DMS153 treated with DMSO at 0.1 percent for 48 hours (cell line): ENCODE data around the gene FAM20C.
"Not testable (repeated sequence)": the region's sequence is repeated elsewhere in the genome, so short reads cannot be mapped to it uniquely, and the experiment has no call there.

Source experiments
- DNase-seq: peaks from one replicate; lab custom pipeline; 2025; ENCODE audit not compliant: unreplicated experiment; lab: John Stamatoyannopoulos, UW

FAM20C gene

DNA sequence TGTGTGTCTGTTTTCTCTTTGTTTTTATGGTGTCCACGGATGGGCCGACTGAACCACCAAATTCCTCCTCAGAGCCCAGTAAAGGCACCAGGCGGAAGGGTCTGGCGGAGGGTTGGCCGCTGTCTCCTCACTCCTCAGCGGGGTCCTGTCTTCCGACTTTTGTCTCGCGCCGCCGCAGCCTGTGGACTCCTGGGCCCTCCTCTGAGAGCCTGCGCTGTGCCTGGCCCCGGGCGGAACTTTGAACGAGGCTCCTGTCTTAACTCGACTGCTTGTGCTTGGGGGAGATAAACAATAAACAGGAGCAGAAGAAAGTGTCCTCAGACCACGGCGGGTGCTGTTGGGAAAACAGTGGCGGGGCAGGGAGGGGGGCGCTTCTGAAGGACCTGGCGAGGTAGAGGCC lies 2.2 kb upstream of the FAM20C start:
- DNase-seq: no peak

DNA sequence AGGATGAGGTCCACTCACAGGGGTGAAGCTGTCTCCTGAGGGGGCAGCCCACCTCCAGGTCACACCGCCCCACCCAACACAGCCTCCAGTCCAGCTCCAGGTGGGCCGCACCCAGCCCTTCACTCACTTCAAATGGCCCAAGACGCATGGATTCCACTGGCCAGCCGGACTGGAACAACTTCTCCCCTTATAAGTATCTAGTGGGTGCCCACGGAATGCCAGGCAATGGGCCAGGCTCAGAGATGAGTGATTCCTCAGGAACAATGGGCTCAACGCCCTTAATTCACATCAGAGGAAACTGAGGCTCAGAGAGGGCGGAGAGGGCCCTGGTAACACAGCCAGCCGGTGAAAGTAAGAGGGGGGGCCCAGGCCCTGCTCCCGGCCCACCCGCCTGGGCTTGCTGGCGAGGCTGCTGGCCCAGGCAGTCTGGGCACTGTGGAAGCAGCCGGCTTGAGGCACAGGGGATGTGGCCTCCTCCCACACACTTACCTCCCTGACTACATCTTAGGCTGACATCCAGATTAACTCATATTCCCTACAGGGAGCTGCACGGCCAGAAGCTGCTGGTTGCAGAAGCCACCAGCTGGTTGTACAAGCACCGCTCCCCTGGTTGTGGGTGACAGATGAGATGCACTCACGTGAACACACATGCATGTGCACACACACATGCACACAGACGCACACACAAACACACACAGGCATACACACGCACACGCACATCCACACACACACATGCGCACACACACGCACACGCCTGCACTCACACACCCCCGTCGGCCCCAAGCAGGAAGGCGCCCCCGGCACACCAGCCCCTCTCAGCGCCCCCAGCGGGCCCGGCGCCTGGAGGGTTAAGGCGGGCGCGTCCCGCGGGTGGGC lies 1.0 kb upstream of the FAM20C start:
- DNase-seq: no peak

DNA sequence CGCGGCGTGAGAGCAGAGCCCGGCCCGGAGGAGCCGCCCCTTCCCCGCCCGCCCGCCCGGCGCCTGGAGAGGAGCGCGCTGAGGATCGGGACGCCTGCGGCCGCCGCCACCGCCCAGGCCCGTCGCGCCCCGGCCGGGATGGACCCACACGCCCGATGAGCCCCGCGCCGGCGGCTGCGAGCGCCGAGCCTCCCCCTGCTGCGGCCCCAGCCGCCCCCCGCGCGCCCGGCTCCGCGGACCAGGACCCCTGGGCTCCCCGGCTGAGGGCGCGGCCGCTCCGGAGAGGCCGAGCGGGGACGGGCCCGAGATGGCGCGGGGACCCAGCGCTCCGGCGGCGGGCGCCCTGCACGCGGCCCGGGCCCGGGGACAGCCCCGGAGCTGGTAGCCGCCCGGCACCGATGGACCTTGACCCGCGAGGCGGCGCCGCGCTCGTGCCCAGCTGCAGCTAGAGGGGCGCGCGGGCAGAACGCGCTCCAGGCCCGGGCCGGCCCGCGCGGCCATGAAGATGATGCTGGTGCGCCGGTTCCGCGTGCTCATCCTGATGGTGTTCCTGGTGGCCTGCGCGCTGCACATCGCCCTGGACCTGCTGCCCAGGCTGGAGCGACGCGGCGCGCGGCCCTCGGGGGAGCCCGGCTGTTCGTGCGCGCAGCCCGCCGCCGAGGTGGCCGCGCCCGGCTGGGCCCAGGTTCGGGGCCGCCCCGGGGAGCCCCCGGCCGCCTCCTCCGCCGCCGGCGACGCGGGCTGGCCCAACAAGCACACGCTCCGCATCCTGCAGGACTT lies 520 bp downstream of the FAM20C start:
- no peak for DNase-seq

DNA sequence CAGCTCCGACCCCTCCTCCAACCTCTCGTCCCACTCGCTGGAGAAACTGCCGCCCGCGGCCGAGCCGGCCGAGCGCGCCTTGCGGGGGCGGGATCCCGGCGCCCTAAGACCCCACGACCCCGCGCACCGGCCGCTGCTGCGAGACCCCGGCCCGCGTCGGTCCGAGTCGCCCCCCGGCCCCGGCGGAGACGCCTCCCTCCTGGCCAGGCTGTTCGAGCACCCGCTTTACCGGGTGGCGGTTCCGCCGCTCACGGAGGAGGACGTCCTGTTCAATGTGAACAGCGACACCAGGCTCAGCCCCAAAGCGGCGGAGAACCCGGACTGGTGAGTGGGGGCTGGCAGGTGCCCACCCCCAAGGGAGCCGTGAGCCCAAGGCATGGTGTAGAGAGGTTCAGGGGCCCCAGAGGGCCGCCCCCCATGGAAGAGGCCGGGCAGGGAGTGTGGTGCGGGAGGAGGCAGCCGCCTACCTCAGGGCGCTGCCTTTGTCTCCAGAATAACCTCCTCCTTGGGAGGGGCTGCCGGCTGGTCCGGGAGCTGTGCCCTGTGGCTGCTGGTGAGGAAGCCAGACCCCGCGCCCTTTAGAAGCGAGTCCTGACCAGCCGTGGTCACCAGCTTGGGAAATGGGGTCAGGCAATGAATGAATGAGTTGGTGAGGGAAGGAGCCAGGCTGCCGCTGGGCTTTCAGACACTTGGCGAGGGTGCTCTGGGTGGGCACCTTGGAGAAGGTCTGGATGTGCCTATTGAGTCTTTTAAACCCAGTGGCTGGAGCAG lies 1.3 kb downstream of the FAM20C start:
- DNase-seq: no peak

DNA sequence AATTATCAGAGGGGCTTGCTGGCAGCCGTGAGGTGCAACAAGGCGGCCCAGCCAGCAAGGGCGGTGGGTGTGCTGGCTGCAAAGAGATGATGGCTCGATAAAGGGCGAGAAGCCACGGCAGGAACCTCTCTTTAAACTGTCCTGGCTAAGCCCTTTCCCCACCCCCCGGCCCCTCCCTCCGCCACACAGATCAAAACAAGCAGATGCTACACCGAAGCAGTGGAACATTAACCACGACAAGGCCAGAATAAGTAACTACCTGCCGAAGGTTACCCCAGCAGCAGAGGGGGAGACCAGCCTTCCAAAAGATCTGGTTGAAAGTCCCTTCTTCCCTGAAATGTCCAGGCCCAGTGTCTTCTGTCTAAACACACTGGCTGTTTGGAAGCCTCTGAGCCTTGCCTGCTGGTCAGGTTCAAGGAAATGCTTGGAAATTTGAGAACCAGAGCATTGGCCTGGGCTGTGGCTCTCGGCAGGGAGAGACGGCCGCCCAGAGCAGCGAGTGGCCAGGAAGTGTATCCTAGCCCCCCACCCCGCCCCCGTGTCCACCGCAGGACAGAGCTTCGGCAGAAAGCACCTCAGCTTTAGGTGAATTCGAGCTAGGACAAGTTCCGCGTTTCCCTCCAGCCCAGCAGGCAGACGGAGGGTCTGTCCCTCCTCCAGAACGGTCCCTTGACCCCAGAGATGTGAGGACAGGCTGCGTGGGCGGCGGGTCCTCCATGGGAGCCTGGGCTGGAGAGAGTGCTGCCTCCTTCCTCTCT lies 2.1 kb downstream of the FAM20C start:
- no peak for DNase-seq

DNA sequence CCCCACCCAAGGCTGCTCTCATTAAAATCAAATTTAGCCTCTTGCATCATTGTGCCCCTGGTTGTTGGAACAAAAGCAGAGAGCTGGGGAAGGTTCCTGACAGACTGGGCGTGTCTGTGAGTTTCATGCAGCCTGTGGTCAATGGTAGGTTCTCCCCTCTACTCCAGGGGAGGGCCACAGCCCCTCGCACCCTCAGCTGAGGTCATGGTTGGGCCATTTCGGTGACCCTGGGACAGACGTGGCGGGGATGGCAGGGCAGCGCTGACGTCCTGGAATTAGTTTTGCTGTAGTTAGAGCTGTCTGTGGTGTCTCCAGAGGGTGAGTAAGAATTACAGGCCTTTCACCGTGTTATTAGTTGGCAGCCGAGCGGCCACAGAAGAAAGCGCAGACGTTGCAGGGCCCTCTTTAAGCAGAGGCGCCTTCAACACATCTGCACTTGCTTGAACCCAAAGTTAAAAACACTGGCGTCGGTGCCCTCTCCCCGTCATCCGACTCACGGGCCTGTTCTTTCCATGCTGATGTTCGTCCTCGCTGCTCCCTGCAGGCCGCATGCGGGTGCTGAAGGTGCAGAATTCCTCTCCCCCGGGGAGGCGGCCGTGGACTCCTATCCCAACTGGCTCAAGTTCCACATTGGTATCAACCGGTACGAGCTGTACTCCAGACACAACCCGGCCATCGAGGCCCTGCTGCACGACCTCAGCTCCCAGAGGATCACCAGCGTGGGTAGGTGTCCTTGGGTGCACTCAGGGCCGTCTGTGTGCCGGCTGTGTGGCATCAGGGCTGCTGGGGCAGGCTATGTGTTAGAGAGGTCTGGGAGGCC lies 2.8 kb downstream of the FAM20C start:
- DNase-seq: no peak

DNA sequence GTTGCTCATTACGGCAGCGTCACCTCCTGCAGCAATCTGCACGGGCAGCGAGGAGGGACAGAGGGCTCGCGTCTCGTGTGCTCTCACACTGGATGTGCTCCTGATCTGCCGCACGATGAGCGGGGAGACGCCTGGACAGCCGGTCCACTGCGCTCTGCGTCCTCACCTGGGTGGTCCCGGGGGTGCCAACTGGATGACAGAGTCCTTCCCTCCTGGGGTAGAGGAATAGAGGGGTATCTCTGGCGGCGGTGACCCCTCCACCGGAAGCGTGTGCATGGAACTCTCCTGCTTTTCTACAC lies 3.4 kb downstream of the FAM20C start:
- no peak for DNase-seq

DNA sequence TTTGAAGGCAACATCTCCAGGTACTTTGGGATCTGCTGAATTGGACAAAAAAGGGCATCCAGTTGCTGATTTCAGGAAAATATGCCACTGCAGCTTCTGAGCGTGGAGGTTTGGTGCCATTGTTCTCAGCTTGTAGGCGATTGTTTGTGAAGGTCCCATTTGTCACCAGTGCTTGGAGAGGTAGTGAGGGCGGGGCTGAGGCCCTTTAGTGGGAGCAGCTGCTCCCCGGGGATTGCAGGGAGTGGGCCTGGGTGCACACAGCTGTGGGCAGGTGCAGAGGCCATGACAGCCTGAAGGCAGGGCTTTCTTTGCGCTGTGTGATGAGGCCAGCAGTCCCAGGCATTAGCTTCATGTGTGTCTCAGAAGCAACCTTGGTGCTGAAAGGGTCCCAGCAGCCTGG lies 3.9 kb downstream of the FAM20C start:
- DNase-seq: peak; percentile 23

DNA sequence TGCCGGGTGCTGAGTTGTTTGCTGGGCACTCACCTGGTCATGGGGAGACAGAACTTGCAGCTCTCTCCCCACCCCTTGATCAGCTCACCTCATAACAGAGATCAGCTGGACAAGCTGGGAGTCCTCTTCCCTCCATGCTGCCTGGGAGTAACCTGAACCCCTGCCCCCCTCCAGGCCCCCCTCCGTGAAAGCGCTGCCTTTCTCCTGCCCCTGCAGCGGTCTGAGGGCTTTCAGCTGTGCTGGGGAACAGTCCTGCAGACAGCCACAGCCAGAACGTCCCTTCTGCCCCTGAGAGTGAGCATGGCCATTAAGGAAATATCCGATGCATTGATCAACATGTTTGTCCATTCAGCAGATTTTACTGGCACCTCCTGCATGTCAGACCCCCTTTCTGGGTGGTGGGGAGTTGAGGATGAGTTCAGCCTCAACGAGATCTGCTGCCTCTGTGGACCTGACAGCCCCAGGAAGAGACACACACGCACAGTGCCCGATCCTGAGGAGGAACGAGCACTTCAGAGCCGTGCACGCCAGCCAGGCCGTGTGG lies 4.5 kb downstream of the FAM20C start:
- DNase-seq: no peak

DNA sequence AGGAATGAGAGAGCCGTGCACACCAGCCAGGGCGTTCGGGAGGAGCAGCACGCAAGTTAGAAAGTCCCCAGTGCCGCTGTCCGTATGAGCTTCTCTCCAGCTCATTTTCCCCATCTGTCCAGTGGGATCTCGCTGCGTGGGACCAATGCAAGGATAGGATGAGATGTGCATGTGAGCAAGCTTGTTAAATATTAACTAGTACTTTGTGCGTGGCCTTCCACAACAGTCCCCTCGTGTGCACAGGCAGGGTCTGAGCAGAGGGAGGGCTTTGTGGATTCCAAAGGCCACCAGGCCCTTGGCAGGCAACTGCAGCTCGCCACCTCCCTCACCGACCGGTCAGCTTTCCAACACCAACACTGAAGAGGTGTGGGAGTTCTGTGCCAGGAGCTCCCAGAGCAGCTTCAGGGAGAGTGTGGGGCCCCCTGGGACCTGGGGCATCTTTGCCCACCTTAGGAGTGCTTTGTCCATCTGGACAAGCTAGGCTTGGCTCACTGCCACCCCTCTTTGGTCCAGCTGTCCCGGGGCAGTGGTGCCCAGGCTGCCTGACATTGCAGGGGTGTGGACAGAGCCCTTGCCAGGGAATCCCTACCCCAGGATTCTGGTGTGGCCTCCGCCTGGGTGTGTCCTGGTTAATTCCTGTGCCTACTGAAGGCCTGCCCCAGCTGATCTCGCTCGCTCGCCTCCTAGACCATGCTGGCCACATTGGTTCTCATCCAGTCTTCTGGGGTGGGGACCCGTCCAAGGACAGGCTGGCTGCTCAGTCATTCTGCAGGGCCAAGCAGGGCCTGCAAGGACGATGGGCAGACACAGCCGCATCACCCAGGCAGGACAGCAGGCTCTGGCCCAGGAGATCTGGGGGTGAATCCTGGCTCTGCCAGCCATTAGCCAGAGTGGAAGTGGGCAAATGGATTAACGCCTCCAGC lies 5.3 kb downstream of the FAM20C start:
- DNase-seq: no peak

DNA sequence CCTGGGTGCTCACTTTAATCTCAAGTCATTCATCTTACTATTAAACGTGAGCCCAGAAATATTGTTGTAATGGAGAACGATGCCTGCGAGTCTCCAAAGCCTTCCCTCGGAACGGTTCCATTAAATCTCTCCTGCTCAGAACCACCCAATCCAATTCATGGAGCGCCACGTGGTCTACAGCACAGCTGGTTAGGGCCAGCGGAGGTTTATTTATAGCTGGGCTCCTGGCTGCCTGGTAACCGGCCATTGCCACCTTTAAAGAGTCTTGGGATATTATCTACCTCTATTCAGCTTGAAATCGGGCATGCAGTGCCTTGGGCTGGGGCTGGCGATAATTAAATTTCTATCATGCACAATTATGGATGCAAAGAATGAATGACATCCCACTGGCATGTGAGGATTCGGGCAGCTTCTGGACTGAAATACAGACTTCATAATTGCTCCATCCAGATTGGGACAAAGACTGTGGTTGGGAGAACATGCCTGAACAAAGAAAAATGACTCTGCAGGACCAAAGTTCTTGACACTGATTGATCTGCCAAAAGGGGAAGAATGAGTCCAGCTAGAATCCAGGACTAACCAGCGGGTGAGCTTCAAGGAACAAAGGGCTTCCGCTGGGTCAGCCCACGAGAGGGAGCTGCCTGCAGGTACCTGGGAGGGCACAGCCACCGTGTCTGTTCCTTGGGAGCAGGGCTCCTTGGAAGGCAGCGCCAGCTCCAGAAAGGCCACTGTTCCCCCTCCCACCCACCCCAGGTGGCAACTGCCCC lies 7.3 kb downstream of the FAM20C start:
- DNase-seq: no peak

DNA sequence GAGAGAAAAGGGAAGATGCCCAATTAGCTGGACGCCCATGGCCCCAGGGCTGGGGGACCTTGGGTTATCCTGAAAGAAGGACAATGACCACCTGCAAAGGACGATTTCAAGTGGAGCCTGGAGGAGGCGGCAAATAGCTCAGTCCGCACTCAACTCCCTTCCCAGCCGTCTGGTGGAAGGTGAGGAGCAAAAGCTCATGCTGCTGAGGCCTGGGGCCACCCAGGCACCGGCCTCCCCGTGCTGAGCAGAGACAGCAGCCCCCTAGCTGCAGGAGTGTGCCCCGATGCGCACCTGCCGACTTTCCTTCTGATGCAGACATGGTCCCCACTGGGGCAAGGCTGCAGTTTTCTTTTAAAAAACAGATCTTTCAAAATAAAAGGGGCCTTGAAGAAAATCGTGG lies 7.9 kb downstream of the FAM20C start:
- no peak for DNase-seq

DNA sequence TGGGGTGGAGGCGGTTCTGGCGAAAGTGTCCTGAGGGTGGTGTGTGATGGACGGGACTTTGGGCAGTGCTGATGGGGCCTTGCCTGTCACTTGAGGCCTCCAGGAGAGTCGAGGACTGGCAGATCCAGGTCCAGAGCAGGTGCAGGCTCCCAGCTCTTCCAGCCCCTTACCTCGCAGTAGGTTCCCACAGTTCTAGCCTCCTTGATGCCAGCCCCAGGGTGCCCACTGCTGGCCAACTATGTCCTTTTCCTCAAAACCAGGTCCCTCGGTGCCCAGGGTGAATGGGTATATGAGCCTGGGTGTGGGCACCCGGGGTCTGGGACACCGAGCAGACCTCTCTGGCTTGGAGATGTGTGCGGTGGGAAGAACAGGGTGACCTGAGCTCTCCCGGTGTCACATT lies 8.3 kb downstream of the FAM20C start:
- no peak for DNase-seq

DNA sequence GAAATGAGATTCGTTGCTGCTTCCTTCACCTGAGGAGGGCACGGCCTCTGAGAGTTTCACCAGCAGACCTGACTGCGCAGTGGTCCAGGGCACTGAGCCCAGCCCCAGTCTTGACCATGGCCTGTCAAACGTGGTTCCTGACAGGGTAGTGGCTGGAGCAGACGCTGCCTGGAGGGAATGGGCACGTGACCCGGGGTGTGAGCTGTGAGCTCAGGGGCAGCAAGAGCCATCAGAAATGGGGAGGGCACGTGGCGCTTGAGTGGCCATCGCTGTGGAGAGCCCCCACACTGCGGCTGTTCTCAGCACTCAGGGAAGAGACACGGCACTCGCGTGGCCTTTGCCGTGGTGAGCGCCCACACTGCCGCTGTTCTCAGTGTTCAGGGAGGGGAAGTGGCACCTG lies 12.0 kb downstream of the FAM20C start:
- DNase-seq: no peak

DNA sequence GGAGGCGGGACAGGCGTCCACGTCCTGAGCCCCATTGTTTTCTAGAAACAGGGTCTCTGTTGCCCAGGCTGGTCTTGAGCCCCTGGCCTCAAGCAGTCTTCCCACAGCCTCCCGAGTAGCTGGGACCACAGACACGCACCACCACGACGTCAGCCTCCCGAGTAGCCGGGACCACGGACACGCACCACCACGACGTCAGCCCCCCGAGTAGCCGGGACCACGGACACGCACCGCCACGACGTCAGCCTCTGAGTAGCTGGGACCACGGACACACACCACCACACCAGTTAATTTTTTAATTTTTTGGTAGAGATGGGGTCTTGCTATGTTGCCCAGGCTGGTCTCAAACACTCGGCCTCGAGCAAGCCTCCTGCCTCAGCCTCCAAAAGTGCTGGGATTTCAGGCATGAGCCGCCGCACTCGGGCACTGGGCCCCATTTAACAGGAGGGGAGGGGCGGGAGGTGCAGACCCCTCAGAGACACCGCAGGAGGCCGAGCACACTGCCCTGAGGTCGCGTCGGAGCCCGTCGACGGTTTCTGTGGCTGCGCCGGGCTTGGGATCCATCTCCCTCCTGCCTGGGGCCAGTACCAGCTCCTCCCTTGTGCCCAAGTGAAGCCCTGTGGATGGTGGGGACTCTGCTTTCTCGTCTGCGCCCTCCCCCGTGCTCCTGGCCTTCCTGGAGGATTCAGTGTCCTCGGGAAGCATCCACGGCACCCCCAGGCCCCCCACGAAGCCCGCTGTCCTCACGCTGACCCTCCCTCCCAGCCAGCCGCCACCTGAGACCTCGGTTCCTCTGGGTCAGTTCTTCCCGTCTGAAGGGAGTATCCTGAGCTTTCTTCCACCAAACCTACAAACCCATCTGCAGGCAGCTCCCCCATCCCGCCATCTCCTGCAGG lies 13.0 kb downstream of the FAM20C start:
- DNase-seq: no peak

DNA sequence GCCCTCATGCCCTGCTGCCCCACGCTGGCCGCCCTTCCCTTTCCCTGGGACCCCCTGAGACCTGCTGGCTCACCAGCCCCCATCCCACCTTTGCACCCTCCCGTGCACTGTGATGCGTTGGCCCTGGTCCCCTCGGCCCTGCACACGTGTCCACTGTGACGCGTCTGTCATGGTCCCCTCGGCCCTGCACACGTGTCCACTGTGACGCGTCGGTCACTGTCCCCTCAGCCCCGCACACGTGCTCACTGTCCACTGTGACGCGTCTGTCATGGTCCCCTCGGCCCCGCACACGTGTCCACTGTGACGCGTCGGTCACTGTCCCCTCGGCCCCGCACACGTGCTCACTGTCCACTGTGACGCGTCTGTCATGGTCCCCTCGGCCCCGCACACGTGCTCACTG lies 14.0 kb downstream of the FAM20C start:
- DNase-seq: not testable (repeated sequence)
